ENCODE data around the gene CALML3.

GRCh38 chr10:5564537-5565204 lies 39.9 kb downstream of the CALML3 start:
- TF ChIP-seq CTCF (conservative IDR thresholded peaks at IDR 0.05 in 1 of 2, IDR thresholded peaks at IDR 0.05 in 1 of 2; ENCODE audit: low read depth in 1 of 2, low read length in 2 of 2) (no peak), EZH2 (IDR thresholded peaks at IDR 0.05; ENCODE audit: low read length, missing control alignments) (no peak)
